ENCODE results near the gene OGFR.

The OGFR gene

DNA sequence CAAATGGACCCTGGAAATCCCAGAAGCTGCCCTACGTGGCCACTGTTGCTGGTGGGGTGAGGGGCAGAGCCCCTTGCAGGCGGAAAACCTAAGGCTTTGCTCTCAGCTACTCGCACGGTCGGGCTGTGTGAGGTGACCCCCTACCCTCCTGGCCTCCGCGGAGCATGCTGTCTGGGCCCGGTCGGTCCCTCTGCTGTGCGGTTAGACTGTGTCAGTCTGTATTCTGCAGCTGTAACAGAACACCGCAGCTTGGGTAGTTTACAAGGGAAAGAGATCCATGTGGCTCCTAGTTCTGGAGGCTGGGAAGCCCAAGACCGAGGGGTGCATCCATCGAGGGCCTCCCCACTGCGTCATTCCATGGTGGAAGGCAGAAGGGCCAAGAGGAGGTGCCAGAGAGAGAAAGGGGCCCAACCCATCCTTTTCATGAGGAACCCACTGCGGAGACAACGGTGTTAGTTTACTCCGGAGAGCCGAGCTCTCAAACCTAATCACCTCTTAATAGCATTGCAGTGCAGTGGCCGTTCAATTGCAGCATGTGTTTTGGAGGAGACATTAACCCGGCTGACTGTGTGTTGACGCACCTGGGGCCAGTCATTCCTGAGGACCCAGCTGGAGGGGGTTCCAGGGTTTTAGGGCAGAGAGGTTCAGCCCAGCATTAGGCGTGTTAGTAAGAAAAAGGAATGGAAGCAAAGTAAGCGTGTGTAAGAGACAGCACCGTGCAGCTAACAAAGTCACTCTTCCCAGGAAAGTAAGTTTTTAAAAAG, 30.5 kb downstream of the OGFR start (continued):
- TF ChIP-seq, protein P1, sequence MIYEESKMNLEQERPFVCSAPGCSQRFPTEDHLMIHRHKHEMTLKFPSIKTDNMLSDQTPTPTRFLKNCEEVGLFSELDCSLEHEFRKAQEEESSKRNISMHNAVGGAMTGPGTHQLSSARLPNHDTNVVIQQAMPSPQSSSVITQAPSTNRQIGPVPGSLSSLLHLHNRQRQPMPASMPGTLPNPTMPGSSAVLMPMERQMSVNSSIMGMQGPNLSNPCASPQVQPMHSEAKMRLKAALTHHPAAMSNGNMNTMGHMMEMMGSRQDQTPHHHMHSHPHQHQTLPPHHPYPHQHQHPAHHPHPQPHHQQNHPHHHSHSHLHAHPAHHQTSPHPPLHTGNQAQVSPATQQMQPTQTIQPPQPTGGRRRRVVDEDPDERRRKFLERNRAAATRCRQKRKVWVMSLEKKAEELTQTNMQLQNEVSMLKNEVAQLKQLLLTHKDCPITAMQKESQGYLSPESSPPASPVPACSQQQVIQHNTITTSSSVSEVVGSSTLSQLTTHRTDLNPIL (CRISPR knock-in tag; IDR thresholded peaks at IDR 0.05; ENCODE audit: low read depth), result no peak
- TF ChIP-seq PPARA (CRISPR knock-in tag; IDR thresholded peaks at IDR 0.05; ENCODE audit: borderline replicate concordance) (no peak), ZC3H10 (CRISPR knock-in tag; IDR thresholded peaks at IDR 0.05) (no peak), TCF4 (CRISPR knock-in tag; IDR thresholded peaks at IDR 0.05; ENCODE audit: borderline replicate concordance) (no peak)

DNA sequence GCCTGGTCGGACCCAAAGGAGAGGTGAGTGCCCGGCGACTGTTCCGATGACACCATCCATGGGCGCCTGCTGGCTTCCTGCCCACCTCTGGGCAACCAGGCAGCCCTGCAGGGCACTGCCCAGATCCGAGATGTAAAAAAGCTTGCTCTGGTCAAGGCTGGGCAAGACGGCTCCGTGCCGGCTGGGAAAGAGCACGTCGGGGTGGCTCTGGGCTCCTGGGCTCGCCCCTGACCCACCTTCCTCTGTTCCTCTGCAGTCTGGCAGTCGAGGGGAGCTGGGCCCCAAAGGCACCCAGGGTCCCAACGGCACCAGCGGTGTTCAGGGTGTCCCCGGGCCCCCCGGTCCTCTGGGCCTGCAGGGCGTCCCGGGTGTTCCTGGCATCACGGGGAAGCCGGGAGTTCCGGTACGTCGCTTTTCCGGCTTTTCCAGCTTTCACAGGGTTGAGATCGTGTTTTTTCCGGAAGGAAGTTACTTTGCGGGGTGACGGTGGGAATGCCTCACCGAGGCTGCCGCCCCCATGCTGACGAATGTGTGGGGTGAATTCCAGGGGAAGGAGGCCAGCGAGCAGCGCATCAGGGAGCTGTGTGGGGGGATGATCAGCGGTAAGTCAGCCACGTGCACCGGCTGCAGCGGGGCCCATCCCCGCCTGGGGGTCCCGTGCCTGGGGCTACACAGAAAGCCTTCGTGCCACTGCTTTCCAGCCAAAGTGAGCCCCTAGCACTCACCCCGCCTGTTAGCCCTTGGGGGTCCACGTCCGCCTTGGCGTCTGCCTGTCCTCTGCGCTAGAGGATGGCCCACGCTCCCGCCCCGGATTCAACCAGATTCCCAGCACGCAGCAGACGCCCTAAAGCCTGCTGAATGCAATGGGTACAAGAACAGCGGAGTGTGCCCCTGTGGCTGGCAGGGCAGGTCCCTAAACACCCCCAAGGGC, 31.6 kb downstream of the OGFR start:
- no peak for ATAC-seq
- TF ChIP-seq ZC3H10 (CRISPR knock-in tag; IDR thresholded peaks at IDR 0.05) (no peak), CSDC2 (CRISPR knock-in tag; IDR thresholded peaks at IDR 0.05) (no peak), OSR1 (CRISPR knock-in tag; IDR thresholded peaks at IDR 0.05) (no peak), ZNF565 (CRISPR knock-in tag; conservative IDR thresholded peaks at IDR 0.05; ENCODE audit: low read depth) (no peak), ARNTL (CRISPR knock-in tag; IDR thresholded peaks at IDR 0.05; ENCODE audit: borderline replicate concordance, low read depth) (no peak), ESRRG (CRISPR knock-in tag; IDR thresholded peaks at IDR 0.05) (no peak), ZNF8 (CRISPR knock-in tag; IDR thresholded peaks at IDR 0.05) (no peak)
- TF ChIP-seq, protein P2, sequence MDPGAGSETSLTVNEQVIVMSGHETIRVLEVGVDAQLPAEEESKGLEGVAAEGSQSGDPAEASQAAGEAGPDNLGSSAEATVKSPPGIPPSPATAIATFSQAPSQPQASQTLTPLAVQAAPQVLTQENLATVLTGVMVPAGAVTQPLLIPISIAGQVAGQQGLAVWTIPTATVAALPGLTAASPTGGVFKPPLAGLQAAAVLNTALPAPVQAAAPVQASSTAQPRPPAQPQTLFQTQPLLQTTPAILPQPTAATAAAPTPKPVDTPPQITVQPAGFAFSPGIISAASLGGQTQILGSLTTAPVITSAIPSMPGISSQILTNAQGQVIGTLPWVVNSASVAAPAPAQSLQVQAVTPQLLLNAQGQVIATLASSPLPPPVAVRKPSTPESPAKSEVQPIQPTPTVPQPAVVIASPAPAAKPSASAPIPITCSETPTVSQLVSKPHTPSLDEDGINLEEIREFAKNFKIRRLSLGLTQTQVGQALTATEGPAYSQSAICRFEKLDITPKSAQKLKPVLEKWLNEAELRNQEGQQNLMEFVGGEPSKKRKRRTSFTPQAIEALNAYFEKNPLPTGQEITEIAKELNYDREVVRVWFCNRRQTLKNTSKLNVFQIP (CRISPR knock-in tag; IDR thresholded peaks at IDR 0.05; ENCODE audit: borderline replicate concordance, low read depth), result no peak

DNA sequence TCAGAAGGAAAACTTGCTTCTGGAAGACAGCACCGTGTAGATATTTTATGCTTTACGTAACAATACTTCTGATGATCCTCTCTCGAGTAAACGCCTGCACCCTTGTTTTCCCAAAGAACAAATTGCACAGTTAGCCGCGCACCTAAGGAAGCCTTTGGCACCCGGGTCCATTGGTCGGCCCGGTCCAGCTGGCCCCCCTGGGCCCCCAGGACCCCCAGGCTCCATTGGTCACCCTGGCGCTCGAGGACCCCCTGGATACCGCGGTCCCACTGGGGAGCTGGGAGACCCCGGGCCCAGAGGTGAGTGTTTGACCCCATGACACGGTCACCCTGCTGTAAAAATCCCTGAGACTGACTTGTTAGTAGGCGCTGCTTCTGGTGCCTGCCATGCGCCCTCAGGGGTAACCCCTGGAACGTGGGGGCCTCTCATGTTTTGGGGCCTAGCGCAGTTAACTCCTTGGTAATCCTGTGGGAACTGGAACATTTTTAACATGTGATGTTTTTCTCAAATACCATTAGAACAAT, 32.4 kb downstream of the OGFR start:
- no peak for ATAC-seq
- TF ChIP-seq RARB (CRISPR knock-in tag; IDR thresholded peaks at IDR 0.05) (no peak), ISL1 (CRISPR knock-in tag; IDR thresholded peaks at IDR 0.05) (no peak), TOX (CRISPR knock-in tag; IDR thresholded peaks at IDR 0.05; ENCODE audit: borderline replicate concordance) (no peak), OSR1 (CRISPR knock-in tag; IDR thresholded peaks at IDR 0.05) (no peak), ZNF70 (CRISPR knock-in tag; IDR thresholded peaks at IDR 0.05) (no peak), ZFP3 (CRISPR knock-in tag; IDR thresholded peaks at IDR 0.05) (no peak)
- TF ChIP-seq, protein P1 (CRISPR knock-in tag; IDR thresholded peaks at IDR 0.05; ENCODE audit: low read depth), result no peak

DNA sequence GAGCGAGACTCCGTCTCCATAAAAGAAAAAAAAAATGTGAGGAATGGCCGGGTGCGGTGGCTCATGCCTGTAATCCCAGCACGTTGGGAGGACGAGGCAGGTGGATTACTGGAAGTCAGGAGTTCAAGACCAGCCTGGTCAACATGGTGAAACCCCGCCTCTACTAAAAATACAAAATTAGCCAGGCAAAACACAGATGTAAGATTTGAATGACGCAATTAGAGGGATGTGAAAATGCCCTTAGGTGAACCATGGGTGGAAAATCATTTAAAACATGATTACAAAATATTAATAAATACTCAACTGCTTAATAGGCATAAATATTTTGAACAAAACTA, 33.1 kb downstream of the OGFR start:
- no peak for ATAC-seq

More for the DNA sequence above, 33.1 kb downstream of the OGFR start:
- TF ChIP-seq CSDC2 (CRISPR knock-in tag; IDR thresholded peaks at IDR 0.05) (no peak), ZC3H10 (CRISPR knock-in tag; IDR thresholded peaks at IDR 0.05) (no peak), TOX (CRISPR knock-in tag; IDR thresholded peaks at IDR 0.05; ENCODE audit: borderline replicate concordance) (no peak), ESRRG (CRISPR knock-in tag; IDR thresholded peaks at IDR 0.05) (no peak), GLIS3 (CRISPR knock-in tag; IDR thresholded peaks at IDR 0.05) (no peak), RARB (CRISPR knock-in tag; IDR thresholded peaks at IDR 0.05) (no peak), ARNTL (CRISPR knock-in tag; IDR thresholded peaks at IDR 0.05; ENCODE audit: borderline replicate concordance, low read depth) (no peak), BACH2 (CRISPR knock-in tag; IDR thresholded peaks at IDR 0.05; ENCODE audit: borderline replicate concordance) (no peak), ZNF565 (CRISPR knock-in tag; conservative IDR thresholded peaks at IDR 0.05; ENCODE audit: low read depth) (no peak), OSR1 (CRISPR knock-in tag; IDR thresholded peaks at IDR 0.05) (no peak), SNAI2 (CRISPR knock-in tag; IDR thresholded peaks at IDR 0.05) (no peak), ZNF70 (CRISPR knock-in tag; IDR thresholded peaks at IDR 0.05) (no peak)
- TF ChIP-seq, protein P3, sequence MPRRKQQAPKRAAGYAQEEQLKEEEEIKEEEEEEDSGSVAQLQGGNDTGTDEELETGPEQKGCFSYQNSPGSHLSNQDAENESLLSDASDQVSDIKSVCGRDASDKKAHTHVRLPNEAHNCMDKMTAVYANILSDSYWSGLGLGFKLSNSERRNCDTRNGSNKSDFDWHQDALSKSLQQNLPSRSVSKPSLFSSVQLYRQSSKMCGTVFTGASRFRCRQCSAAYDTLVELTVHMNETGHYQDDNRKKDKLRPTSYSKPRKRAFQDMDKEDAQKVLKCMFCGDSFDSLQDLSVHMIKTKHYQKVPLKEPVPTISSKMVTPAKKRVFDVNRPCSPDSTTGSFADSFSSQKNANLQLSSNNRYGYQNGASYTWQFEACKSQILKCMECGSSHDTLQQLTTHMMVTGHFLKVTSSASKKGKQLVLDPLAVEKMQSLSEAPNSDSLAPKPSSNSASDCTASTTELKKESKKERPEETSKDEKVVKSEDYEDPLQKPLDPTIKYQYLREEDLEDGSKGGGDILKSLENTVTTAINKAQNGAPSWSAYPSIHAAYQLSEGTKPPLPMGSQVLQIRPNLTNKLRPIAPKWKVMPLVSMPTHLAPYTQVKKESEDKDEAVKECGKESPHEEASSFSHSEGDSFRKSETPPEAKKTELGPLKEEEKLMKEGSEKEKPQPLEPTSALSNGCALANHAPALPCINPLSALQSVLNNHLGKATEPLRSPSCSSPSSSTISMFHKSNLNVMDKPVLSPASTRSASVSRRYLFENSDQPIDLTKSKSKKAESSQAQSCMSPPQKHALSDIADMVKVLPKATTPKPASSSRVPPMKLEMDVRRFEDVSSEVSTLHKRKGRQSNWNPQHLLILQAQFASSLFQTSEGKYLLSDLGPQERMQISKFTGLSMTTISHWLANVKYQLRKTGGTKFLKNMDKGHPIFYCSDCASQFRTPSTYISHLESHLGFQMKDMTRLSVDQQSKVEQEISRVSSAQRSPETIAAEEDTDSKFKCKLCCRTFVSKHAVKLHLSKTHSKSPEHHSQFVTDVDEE (CRISPR knock-in tag; IDR thresholded peaks at IDR 0.05), result no peak
- TF ChIP-seq, protein P1 (CRISPR knock-in tag; IDR thresholded peaks at IDR 0.05; ENCODE audit: low read depth), result no peak
- TF ChIP-seq, protein P4, sequence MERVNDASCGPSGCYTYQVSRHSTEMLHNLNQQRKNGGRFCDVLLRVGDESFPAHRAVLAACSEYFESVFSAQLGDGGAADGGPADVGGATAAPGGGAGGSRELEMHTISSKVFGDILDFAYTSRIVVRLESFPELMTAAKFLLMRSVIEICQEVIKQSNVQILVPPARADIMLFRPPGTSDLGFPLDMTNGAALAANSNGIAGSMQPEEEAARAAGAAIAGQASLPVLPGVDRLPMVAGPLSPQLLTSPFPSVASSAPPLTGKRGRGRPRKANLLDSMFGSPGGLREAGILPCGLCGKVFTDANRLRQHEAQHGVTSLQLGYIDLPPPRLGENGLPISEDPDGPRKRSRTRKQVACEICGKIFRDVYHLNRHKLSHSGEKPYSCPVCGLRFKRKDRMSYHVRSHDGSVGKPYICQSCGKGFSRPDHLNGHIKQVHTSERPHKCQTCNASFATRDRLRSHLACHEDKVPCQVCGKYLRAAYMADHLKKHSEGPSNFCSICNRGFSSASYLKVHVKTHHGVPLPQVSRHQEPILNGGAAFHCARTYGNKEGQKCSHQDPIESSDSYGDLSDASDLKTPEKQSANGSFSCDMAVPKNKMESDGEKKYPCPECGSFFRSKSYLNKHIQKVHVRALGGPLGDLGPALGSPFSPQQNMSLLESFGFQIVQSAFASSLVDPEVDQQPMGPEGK (CRISPR knock-in tag; IDR thresholded peaks at IDR 0.05; ENCODE audit: borderline replicate concordance), result no peak

Measured in SK-N-SH treated with all-trans-retinoic acid at 6 μM for 48 hours (cell line).